ENCODE measurements around the gene POLRMT.
"Not testable (repeated sequence)": the region's sequence is repeated elsewhere in the genome, so short reads cannot be mapped to it uniquely, and the experiment has no call there.

The POLRMT gene

DNA sequence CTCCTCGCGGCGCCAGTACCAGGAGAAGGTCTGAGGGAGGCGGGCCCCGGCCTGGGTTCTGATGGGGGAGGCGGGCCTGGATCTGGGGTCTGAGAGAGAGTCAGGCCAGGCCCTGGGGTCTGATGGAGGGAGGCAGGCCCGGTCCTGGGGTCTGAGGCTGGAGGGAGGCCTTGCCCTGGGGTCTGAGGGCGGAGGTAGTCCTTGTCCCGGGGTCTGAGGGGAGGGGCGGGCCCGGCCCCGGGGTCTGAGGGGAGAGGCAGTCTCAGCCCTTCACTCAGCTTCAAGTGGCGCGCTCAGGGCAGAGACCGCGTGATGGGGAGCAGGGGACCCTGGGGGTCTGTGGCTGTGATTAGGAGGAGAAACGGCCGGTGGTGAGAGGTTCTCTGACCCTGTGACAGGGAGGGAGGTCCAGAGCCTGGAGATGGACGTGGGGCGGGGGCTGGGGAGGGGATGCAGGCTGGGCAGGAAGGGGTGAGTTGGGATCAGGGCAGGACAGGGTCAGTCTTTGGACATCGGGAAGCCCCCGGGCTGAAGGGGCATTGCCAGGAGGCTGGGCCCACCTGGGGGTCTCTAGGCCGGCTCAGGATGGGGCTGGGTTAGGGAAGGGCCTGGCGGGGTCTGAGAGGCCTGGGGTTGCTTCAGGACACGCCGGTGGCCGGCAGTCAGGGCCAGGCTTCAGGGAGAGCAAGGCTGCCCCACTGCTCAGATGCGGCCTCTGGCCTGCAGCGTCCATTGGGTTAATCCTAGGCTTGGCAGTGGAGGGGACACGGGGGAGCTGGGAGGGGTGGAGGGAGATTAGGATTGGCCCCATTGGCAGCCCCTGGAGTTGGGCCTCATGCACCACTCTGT lies 25.0 kb downstream of the POLRMT start:
- no peak overlapping the region for H3K27ac ChIP-seq
- TF ChIP-seq ZFX (IDR thresholded peaks at IDR 0.05), result no peak
- TF ChIP-seq, protein P1, sequence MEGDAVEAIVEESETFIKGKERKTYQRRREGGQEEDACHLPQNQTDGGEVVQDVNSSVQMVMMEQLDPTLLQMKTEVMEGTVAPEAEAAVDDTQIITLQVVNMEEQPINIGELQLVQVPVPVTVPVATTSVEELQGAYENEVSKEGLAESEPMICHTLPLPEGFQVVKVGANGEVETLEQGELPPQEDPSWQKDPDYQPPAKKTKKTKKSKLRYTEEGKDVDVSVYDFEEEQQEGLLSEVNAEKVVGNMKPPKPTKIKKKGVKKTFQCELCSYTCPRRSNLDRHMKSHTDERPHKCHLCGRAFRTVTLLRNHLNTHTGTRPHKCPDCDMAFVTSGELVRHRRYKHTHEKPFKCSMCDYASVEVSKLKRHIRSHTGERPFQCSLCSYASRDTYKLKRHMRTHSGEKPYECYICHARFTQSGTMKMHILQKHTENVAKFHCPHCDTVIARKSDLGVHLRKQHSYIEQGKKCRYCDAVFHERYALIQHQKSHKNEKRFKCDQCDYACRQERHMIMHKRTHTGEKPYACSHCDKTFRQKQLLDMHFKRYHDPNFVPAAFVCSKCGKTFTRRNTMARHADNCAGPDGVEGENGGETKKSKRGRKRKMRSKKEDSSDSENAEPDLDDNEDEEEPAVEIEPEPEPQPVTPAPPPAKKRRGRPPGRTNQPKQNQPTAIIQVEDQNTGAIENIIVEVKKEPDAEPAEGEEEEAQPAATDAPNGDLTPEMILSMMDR (conservative IDR thresholded peaks at IDR 0.05), result no peak

DNA sequence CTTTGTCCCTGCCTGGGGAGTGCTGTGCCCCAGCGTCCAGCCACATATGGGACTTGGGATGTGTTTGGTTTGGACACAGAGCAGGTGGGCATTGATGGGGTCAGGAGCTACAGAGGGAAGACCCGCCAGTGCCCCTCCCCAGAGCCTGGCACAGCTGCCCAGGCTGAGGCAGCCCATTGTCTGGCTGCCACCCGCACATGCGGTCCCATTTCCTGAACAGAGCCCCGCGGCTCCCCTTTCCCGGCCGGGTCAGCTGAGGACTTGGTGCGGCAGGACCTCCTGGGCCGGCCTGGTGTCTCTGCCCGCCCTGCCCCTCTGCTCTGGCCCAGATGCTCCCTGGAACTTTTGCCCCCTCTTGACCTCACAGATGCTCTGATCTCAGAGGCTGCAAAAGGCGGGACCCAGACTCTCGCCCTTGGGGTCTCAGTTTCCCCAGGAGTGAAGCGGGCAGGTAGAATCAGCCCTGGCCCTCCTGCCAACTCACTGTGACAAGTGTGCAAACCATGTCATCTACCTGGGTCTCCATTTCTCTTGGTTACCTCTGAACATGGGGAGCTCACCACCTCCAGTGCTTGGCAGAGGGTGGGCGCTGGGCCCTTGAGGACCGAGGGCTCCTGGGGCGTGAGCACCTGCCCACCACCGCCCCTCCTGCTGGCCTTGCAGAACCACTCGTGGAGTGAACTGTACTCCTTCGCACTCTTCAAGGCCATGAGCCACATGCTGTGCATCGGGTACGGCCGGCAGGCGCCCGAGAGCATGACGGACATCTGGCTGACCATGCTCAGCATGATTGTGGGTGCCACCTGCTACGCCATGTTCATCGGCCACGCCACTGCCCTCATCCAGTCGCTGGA lies 25.8 kb downstream of the POLRMT start:
- TF ChIP-seq ZFX (IDR thresholded peaks at IDR 0.05), result no peak
- TF ChIP-seq, protein P1 (conservative IDR thresholded peaks at IDR 0.05), result no peak
- no peak overlapping the region for H3K27ac ChIP-seq

DNA sequence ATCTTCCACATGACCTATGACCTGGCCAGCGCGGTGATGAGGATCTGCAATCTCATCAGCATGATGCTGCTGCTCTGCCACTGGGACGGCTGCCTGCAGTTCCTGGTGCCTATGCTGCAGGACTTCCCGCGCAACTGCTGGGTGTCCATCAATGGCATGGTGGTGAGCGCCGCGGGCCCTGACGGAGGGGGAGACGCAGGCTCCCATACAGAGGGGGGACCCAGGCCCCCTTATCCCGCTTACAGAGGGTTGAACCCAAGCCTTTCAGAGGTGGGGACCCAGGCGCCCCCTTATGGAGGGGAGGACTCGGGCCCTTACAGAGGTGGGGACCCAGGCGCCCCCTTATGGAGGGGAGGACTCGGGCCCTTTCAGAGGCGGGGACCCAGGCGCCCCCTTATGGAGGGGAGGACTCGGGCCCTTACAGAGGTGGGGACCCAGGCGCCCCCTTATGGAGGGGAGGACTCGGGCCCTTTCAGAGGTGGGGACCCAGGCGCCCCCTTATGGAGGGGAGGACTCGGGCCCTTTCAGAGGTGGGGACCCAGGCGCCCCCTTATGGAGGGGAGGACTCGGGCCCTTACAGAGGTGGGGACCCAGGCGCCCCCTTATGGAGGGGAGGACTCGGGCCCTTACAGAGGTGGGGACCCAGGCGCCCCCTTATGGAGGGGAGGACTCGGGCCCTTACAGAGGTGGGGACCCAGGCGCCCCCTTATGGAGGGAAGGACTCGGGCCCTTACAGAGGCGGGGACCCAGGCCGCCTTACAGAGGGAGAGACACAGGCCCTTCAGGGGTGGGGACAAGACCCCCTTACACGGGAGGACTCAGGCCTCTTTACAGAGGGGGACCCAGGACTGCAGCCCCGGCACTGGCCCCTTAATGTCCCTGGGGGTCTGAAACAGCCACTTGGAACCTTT lies 28.0 kb downstream of the POLRMT start:
- not testable (repeated sequence) for H3K27ac ChIP-seq

DNA sequence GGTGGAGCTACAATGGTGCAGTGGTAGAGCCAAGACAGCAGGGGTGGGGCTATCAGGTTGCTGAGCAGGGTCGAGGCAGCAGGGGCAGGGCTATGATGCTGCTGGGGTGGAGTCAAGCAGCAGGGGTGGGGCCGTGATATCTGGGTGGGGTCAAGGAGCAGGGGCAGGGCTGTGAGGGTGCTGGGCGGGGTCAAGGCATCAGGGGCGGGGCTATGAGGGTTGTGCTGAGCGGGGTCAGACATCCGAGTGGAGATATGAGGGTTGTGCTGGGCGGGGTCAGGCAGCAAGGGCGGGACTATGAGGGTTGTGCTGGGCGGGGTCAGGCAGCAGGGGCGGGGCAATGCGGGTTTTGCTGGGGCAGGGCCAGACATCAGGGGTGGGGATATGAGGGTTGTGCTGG lies 29.0 kb downstream of the POLRMT start:
- TF ChIP-seq, protein P1 (conservative IDR thresholded peaks at IDR 0.05), result no peak
- TF ChIP-seq ZFX (IDR thresholded peaks at IDR 0.05), result no peak
- no peak overlapping the region for H3K27ac ChIP-seq

DNA sequence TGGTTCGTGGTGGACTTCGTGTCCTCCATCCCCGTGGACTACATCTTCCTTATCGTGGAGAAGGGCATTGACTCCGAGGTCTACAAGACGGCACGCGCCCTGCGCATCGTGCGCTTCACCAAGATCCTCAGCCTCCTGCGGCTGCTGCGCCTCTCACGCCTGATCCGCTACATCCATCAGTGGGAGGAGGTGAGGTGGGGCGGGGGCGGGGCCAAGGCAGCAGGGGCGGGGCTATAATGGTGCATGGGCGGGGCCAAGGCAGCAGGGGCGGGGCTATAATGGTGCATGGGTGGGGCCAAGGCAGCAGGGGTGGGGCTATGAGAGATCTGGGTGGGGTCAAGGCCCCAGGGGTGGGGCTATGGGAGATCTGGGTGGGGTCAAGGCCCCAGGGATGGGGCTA lies 29.6 kb downstream of the POLRMT start:
- not testable (repeated sequence) for H3K27ac ChIP-seq

DNA sequence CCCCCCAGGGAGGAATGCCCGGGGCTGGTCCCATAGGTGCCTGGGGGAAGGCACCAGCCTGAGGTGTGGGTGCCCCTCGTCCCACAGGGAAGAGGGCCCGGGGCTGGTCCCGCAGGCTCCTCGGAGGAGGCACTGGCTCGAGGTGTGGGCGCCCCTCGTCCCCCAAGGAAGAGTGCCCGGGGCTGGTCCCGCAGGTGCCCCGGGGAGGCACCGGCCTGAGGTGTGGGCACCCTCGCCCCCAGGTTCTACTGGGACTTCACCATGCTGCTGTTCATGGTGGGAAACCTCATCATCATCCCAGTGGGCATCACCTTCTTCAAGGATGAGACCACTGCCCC lies 30.1 kb downstream of the POLRMT start:
- H3K27ac ChIP-seq, result not testable (repeated sequence)

DNA sequence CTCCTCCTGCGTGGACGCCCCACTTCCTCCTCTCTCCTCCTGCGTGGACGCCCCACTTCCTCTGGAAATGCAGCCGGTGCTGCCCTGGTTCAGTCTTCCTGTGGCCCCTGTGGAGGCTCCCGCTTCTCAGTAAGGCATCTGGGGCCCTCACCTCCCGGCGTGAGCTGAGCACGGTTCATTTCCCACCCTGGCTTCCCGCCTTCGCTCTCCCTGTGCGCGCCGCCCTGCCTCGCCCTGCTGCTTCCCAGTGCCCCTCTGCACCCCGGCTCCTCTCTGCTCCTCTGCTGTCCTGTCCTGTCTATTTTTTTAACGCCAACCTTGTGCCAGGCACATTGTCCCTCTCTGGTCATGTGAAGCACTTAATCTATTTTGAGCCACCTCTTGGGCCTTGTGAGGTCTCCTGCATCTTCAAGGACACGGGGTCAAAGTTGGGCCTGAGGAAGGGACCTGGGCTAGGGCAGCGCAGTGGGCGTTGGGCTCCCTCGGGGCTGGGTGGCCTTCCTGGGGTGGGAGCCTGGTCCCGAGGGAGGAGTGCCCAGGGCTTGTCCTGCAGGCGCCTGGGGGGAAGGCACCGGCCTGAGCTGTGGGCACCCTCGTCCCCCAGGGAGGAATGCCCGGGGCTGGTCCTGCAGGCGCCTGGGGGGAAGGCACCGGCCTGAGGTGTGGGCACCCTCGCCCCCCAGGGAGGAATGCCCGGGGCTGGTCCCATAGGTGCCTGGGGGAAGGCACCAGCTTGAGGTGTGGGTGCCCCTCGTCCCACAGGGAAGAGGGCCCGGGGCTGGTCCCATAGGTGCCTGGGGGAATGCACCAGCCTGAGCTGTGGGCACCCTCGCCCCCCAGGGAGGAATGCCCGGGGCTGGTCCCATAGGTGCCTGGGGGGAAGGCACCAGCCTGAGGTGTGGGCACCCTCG lies 30.7 kb downstream of the POLRMT start:
- TF ChIP-seq ZFX (IDR thresholded peaks at IDR 0.05), result no peak
- TF ChIP-seq, protein P1 (conservative IDR thresholded peaks at IDR 0.05), result no peak
- no peak overlapping the region for H3K27ac ChIP-seq

DNA sequence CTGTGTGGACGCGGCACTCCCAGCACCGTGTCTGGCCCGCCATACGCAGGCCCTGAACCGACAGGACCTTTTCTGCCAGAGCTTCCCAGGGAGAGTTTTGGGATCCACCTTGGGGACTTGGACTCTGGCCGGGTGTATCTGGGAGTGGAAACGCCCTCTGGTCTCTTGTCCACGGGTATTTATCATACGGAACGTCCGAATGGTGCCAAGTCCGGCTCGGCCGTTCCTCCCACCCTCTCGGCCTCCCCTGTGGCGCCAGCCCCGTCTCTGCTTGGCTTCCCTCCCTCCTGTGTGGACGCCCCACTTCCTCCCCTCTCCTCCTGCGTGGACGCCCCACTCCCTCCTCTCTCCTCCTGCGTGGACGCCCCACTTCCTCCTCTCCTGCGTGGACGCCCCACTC lies 31.5 kb downstream of the POLRMT start:
- no peak for TF ChIP-seq ZFX (IDR thresholded peaks at IDR 0.05)
- TF ChIP-seq, protein P1 (conservative IDR thresholded peaks at IDR 0.05), result no peak
- H3K27ac ChIP-seq, result no peak overlapping the region

All from C4-2B (cell line).